GM19452 (cell line): ENCODE measurements around the gene OR13C9.
"Not testable (repeated sequence)": the region's sequence is repeated elsewhere in the genome, so short reads cannot be mapped to it uniquely, and the experiment has no call there.

Source experiments
- ATAC-seq: cut with Tn5 transposase; IDR thresholded peaks from one replicate; pipeline ENCODE4 v1.9.1; 2021; ENCODE audit not compliant: unreplicated experiment

OR13C9 gene, protein sequence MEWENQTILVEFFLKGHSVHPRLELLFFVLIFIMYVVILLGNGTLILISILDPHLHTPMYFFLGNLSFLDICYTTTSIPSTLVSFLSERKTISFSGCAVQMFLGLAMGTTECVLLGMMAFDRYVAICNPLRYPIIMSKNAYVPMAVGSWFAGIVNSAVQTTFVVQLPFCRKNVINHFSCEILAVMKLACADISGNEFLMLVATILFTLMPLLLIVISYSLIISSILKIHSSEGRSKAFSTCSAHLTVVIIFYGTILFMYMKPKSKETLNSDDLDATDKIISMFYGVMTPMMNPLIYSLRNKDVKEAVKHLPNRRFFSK

GRCh38 chr9:104618104-104618503 is at the start of gene OR13C9:
TSS of gene OR13C9 (minus strand) at chr9:104618204. CDS start at chr9:104618204, 0 bp downstream.
- ATAC-seq: no peak

- ATAC-seq: peak; percentile 50
These were observed 40.6 kb upstream of the OR13C9 start for GRCh38 chr9:104658496-104659195.

DNA sequence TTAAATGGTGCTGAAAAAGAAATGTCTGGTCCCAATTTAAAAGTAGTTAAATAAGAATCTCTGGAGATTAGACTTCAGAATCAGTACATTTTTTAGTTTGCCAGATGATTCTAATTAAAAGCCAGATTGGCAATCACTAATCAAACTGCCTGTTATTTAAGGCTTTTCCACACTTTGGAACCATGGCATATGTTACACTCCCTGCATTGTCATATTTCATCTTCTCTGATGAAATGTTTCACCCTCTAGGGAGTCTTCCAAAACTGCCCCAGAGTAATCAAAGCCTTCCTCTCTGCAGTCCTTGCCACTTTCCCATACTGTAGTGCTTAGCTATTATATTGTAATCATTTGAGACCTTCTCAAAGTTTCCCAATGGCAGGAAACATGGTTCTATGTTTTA is 17.5 kb upstream of the OR13C9 start:
- no peak for ATAC-seq

DNA sequence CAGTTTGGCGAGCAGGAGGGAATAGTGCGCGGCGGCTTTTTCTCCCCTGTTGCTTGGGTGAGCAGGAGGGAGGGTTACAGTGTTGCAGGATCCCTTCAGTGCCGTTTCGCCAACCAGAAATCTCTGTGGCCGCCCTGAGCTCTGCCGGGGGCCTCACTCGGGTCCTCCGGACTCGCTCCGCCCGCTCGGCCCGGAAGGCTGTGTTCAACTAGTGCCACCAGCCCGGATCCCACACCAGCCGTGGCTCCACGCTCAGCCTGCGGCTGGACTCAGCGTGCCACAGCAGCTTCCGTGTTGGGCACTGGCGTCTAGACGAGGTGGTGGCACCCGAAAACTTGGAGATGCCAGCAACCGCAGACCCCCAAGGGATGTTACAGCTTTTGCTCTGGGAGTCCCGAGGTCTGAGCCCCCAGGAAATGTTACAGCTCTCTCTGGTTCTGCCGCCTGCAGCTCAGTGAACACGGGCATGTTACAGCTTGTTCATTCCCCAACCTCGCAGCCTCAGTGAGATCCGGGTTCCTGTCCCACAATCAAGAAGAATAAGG is 16.0 kb upstream of the OR13C9 start:
- no peak for ATAC-seq

GRCh38 chr9:104625964-104626363 is 8.0 kb upstream of the OR13C9 start:
- not testable (repeated sequence) for ATAC-seq

DNA sequence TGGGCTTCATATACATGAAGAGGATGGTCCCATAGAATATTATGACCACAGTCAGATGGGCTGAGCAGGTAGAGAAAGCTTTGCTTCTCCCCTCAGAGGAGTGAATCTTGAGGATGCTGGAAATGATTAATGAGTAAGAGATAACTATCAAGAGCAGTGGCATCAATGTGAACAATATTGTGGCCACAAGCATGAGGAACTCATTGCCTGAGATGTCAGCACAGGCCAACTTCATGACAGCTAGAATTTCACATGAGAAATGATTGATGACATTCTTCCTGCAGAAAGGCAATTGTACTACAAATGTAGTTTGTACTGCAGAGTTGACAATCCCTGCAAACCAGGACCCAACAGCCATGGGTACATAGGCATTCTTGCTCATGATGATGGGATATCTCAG is 586 bp downstream of the OR13C9 start:
- no peak for ATAC-seq

- ATAC-seq: no peak
These were observed 6.8 kb downstream of the OR13C9 start for GRCh38 chr9:104611213-104611612.

DNA sequence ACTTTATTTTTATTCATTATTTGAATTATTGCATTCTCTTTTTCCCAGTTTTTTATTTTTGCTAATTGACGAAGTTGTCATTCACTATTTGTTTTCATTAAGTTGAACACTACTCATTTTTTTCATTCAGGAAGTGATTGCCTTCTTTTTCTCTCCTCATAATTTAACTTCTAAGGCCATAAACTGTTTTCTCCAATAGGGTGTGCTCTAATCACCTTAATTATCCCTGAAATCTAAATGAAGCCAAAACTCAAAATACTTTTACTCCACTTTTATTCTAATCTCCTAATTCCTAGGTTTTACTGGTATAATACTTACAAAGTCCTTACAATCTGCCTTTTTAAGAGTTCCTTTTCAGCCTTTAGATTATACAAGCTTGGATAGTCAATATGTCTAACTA is 9.7 kb downstream of the OR13C9 start:
- no peak for ATAC-seq

GRCh38 chr9:104606152-104606551 is 11.9 kb downstream of the OR13C9 start:
- ATAC-seq: no peak

GRCh38 chr9:104605527-104605926 is 12.5 kb downstream of the OR13C9 start, which contains the start of gene OR13C2:
TSS of gene OR13C2 (minus strand) at chr9:104605627. CDS start at chr9:104605627, 0 bp downstream.
- peak; percentile 4 for ATAC-seq

DNA sequence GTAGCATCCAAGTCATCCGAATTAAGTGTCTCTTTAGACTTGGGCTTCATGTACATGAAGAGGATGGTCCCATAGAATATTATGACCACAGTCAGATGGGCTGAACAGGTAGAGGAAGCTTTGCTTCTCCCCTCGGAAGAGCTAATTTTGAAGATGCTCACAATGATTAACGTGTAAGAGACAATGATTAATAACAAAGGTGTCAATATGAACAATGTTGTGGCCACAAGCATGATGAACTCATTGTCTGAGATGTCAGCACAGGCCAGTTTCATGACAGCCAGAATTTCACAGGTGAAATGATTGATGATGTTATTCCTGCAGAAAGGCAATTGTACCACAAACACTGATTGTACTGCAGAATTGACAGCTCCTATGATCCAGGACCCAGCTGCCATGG is 13.2 kb downstream of the OR13C9 start:
- ATAC-seq: peak; percentile 69

- ATAC-seq: not testable (repeated sequence)
These were observed 18.7 kb downstream of the OR13C9 start, which contains the start of gene OR13C5 for GRCh38 chr9:104599313-104599712. TSS of gene OR13C5 (minus strand) at chr9:104599413. CDS start at chr9:104599413, 0 bp downstream.

DNA sequence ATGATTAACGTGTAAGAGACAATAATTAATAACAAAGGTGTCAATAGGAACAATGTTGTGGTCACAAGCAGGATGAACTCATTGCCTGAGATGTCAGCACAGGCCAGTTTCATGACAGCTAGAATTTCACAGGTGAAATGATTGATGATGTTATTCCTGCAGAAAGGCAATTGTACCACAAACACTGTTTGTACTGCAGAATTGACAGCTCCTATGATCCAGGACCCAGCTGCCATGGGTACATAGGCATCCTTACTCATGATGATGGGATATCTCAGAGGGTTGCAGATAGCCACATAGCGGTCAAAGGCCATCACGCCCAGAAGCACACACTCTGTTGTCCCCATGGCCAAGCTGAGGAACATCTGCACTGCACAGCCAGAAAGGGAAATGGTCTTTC is 19.3 kb downstream of the OR13C9 start:
- not testable (repeated sequence) for ATAC-seq

GRCh38 chr9:104589626-104590025 is 28.4 kb downstream of the OR13C9 start:
- no peak for ATAC-seq

DNA sequence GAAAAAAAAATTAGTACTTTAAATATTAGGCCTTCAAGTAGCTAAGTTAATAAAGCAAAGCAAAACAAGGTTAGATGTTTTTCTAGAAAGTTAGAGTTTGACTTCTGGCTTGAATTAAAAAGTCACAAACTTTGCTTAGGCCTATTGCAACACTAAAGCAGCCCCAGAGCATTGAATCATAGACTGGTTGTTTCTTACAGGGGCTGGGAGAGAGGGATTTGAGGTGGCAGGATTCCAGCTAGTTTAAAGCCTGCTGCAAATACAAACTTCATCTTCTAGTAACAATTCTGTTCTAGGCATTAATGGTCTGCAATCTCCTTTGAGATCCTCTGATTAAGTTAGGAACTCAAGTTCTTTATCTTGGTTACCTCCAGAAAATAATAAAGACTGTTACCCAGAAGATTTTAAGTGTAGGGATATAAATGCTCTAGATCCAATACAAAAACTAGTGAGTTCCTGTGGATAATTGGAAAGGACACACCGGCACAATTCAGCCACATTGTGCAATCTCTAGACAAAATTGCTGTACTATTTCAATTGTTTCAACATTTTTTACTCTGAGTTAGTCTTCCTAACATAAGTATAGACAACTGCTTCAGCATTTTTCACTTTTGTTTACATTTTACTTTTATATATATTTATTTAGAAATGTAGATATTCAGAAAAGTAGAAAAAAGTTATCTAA is 31.4 kb downstream of the OR13C9 start:
- no peak for ATAC-seq

DNA sequence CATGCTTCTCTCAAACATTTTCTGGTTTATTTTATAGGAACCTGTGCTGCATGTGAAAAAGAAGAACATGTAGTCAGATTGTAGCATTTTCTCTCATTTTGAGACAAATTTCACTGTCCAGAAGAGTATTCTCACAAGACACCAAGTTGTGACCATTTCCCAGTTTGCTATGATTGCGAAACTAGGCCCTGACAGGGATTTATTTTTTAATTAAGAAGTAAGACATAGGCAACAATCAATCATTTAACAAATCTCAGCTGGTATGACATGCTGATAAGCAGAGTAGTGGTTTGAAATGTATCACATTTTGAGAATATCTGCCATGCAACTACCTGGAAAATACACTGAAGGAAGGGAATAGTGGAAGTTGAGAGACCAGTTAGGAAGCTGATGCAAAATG is 37.4 kb downstream of the OR13C9 start:
- ATAC-seq: no peak

DNA sequence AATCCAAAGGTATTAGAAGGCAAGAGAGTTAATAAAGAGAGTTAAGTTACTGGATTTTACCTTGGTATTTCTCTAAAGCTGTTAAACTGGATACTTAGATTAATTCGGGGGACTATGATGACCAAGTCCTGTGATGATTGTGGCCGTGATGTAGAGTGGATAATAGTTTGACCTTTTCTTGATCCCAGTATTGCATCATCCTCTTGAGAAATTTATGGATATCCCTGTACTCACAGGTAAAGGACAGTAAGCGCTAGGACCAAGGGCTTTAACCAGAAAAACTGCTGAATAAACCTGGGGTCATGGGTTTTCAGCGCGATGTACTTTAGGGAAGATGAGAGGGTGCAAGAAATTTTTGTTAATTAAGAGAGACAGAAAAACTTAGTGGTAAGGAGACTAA is 40.7 kb downstream of the OR13C9 start:
- no peak for ATAC-seq

DNA sequence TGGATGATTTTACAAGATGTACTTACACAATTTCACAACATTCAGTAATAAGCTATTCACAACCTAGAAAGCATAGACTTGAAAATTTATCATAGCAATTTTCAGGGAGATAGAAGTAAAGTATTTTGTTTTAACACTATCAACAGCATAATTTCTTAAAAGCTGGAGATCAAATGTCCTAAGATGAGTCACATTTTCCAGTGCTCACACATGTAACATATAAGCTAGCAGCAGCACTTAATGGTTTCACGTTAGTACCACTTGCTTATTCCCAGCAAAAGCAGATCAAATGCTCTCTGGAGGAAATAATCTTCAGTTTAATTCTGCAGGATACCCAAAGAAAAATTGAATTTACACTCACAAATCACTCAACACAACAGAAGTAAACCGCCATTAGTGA is 42.5 kb downstream of the OR13C9 start:
- ATAC-seq: no peak

DNA sequence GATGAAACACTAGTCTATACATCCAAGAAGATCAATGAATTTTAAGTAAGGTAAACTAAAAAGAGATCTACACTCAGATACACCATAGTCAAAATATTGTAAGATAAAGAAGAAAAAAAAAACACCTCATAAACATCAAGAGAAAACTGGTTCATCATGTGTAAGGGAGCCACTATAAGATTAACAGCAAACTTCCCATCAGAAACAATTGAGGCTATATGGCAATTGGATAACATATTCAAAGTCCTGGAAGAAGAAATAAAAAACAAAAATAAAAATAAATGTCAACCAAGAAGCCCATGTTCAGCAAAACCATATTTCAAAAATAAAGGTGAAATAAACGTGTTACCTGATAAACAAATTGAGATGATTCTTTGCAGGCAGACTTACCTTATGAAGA is 45.4 kb downstream of the OR13C9 start:
- no peak for ATAC-seq

DNA sequence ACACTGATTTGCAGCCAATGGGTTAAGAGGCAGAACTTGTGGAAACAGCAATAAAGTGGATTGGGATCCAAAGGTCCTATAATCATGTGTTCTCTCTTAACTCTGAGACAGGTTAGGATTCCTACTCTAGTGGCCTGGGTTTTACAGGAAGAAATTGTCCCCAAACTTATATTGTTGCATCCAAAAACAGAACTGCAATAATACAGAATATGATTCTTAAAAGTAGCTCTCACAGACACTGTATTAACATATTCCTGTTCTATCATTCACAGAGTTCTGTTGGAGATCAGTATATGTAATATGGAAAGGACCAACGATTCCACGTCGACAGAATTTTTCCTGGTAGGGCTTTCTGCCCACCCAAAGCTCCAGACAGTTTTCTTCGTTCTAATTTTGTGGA is 49.1 kb downstream of the OR13C9 start, which contains the start of gene OR13C8:
TSS of gene OR13C8 (plus strand) at position 301 of the 400 bp plus-strand sequence. CDS start at position 301, 0 bp downstream.
- no peak for ATAC-seq
